OCI-LY1 (cell line): ENCODE results near the gene DENND1A.

Experiments used
- H2AFZ ChIP-seq: fragments of 200-600 bp; sonication (generic), shearing (Covaris generic); 2 replicates; pipeline ENCODE4 v1.6.0; 2014; ENCODE audit warnings: antibody characterized with exemption, mild to moderate bottlenecking, low read length
- H3F3A ChIP-seq: fragments of 200-600 bp; sonication (generic), shearing (Covaris generic); 2 replicates; pipeline ENCODE4 v1.6.0; 2014; ENCODE audit warnings: mild to moderate bottlenecking, antibody characterized with exemption, low read length, moderate library complexity; ENCODE audit not compliant: insufficient read depth
- H3K27ac ChIP-seq: fragments of 200-600 bp; sonication (generic); 2 replicates; pipeline ENCODE4 v1.5.1; 2014; ENCODE audit warnings: low read length, mixed run types, mild to moderate bottlenecking, low read depth; ENCODE audit not compliant: poor library complexity, severe bottlenecking
- H3K27me3 ChIP-seq: fragments of 200-600 bp; sonication (generic); 2 replicates; pipeline ENCODE4 v1.6.0; 2014; ENCODE audit warnings: antibody characterized with exemption, mild to moderate bottlenecking, low read length, moderate library complexity; ENCODE audit not compliant: insufficient read depth
- H3K36me3 ChIP-seq: fragments of 200-600 bp; sonication (generic); 2 replicates; pipeline ENCODE4 v1.6.1; 2014; ENCODE audit warnings: mild to moderate bottlenecking, antibody characterized with exemption, low read length, moderate library complexity, mixed read lengths; ENCODE audit not compliant: insufficient read depth
- H3K4me1 ChIP-seq: fragments of 200-600 bp; sonication (generic); 2 replicates; pipeline ENCODE4 v1.5.1; 2014; ENCODE audit warnings: mild to moderate bottlenecking, low read length, moderate library complexity; ENCODE audit not compliant: insufficient read depth, severe bottlenecking
- H3K4me2 ChIP-seq: fragments of 200-600 bp; sonication (generic), shearing (Covaris generic); 2 replicates; pipeline ENCODE4 v1.6.1; 2014; ENCODE audit warnings: low read length
- H3K4me3 ChIP-seq: fragments of 200-600 bp; sonication (generic); 2 replicates; pipeline ENCODE4 v1.5.1; 2014; ENCODE audit warnings: low read length, low read depth, mild to moderate bottlenecking, mixed read lengths; ENCODE audit not compliant: poor library complexity, severe bottlenecking
- H3K79me2 ChIP-seq: fragments of 200-600 bp; shearing (Covaris generic); 2 replicates; pipeline ENCODE4 v1.6.1; 2016; ENCODE audit warnings: mixed run types, low read length, mixed read lengths; ENCODE audit not compliant: insufficient read depth
- H3K9ac ChIP-seq: fragments of 200-600 bp; sonication (generic), shearing (Covaris generic); 2 replicates; pipeline ENCODE4 v1.6.1; 2014; ENCODE audit warnings: mild to moderate bottlenecking, low read length, mixed read lengths
- H3K9me2 ChIP-seq: fragments of 200-600 bp; sonication (generic), shearing (Covaris generic); 2 replicates; pipeline ENCODE4 v1.6.1; 2014; ENCODE audit warnings: low read depth, mild to moderate bottlenecking, low read length, mixed read lengths
- H3K9me3 ChIP-seq: fragments of 200-600 bp; shearing (Covaris generic); 2 replicates; pipeline ENCODE4 v1.6.1; 2014; ENCODE audit warnings: low read length, mixed read lengths
- H4K20me1 ChIP-seq: fragments of 200-600 bp; sonication (generic), shearing (Covaris generic); 2 replicates; pipeline ENCODE4 v1.6.0; 2016; ENCODE audit warnings: mild to moderate bottlenecking, low read length; ENCODE audit not compliant: insufficient read depth
- CTCF ChIP-seq: fragments of 200-600 bp; sonication (generic), shearing (Covaris generic); IDR thresholded peaks from 2 replicates; pipeline ENCODE4 v1.5.1; 2017; ENCODE audit warnings: mild to moderate bottlenecking, antibody characterized with exemption, low read length, moderate library complexity, mixed read lengths
- EZH2 ChIP-seq: fragments of 200-600 bp; sonication (generic), shearing (Covaris generic); IDR thresholded peaks from 2 replicates; pipeline ENCODE4 v1.8.0; 2017; ENCODE audit warnings: borderline replicate concordance, mixed run types, mild to moderate bottlenecking, antibody characterized with exemption, low read length, moderate library complexity, mixed read lengths

The DENND1A gene

GRCh38 chr9:123416176-123416575, 513.8 kb downstream of the DENND1A start:
- Histone ChIP-seq H3K27me3 (no peaks in the 10 kb centered on the region), H3K4me3 (no peak overlapping the region), H2AFZ (no peak overlapping the region), H3F3A (no peaks in the 10 kb centered on the region), H3K4me2 (no peak overlapping the region), H3K79me2 (no peaks in the 10 kb centered on the region), H4K20me1 (no peaks in the 10 kb centered on the region), H3K9ac (no peak overlapping the region), H3K36me3 (no peaks in the 10 kb centered on the region), H3K4me1 (no peaks in the 10 kb centered on the region), H3K9me2 (no peaks in the 10 kb centered on the region), H3K9me3 (no peaks in the 10 kb centered on the region), H3K27ac (no peak overlapping the region)
- TF ChIP-seq CTCF (no peak), EZH2 (no peak)

- Histone ChIP-seq H3K9ac (no peak overlapping the region), H3K4me1 (no peaks in the 10 kb centered on the region), H3K79me2 (no peaks in the 10 kb centered on the region), H3K27ac (no peak overlapping the region), H3K9me3 (no peaks in the 10 kb centered on the region), H3K4me3 (no peak overlapping the region), H3F3A (no peaks in the 10 kb centered on the region), H3K9me2 (no peaks in the 10 kb centered on the region), H4K20me1 (no peaks in the 10 kb centered on the region), H3K27me3 (no peaks in the 10 kb centered on the region), H2AFZ (no peak overlapping the region), H3K4me2 (no peak overlapping the region), H3K36me3 (no peaks in the 10 kb centered on the region)
- no peak for TF ChIP-seq CTCF
- no peak for TF ChIP-seq EZH2
These were observed 514.7 kb downstream of the DENND1A start for GRCh38 chr9:123414936-123415930.

GRCh38 chr9:123414204-123414603, 515.7 kb downstream of the DENND1A start:
- H3K27me3 ChIP-seq = no peaks in the 10 kb centered on the region

More at GRCh38 chr9:123414204-123414603, 515.7 kb downstream of the DENND1A start:
- Histone ChIP-seq H3K4me2 (no peak overlapping the region), H3K79me2 (no peaks in the 10 kb centered on the region), H3K9me2 (no peaks in the 10 kb centered on the region), H3K9ac (no peak overlapping the region), H3K27ac (no peak overlapping the region), H3K9me3 (no peaks in the 10 kb centered on the region), H3F3A (no peaks in the 10 kb centered on the region), H3K4me3 (no peak overlapping the region), H3K36me3 (no peaks in the 10 kb centered on the region), H4K20me1 (no peaks in the 10 kb centered on the region), H3K4me1 (no peaks in the 10 kb centered on the region), H2AFZ (no peak overlapping the region)
- TF ChIP-seq CTCF (no peak), EZH2 (no peak)
